Gastroesophageal sphincter (tissue), 4 donors: Measurements from ENCODE around the gene NRIP2. TPM values are rescaled to one million over a fixed set of nuclear protein-coding genes. Genes with fewer than 3 reads are reported as not detected.

Source experiments
- ATAC-seq: fragments of 150-250 bp; one replicate; pipeline ENCODE4 v1.9.1; 2016; ENCODE audit warnings: mild to moderate bottlenecking, moderate library complexity
- H3K27ac ChIP-seq, 4 donors: fragments of 200-600 bp; sonication (generic) in 3 of 4; 1 replicate in 3 of 4; 2 replicates in 1 of 4; pipeline ENCODE4 v1.5.1; 2016 to 2019
- H3K27me3 ChIP-seq: fragments of 200-600 bp; sonication (generic); one replicate; pipeline ENCODE4 v1.5.1; 2019
- H3K36me3 ChIP-seq, 2 donors: fragments of 200-600 bp; sonication (generic); one replicate each; pipeline ENCODE4 v1.5.1; 2019; ENCODE audit warnings: control low read depth in 1 of 2
- H3K4me1 ChIP-seq, 3 donors: fragments of 200-600 bp; sonication (generic); 1 replicate in 2 of 3; 2 replicates in 1 of 3; pipeline ENCODE4 v1.5.1; 2016 to 2019; ENCODE audit warnings: control low read depth in 2 of 3
- H3K4me3 ChIP-seq, 2 donors: fragments of 200-600 bp; sonication (generic); one replicate each; pipeline ENCODE4 v1.5.1; 2019; ENCODE audit warnings: mild to moderate bottlenecking in 1 of 2, moderate library complexity in 1 of 2
- H3K9me3 ChIP-seq, 3 donors: fragments of 200-600 bp; sonication (generic); one replicate each; pipeline ENCODE4 v1.5.1; 2017 to 2019; ENCODE audit warnings: control low read depth in 2 of 3
- CTCF ChIP-seq, 4 experiments: fragments of 200-600 bp in 2 of 4; fragments of 450-650 bp in 2 of 4; sonication (generic) in 1 of 4; IDR thresholded peaks; one replicate each; pipeline ENCODE4 v1.5.1; 2017 to 2019; ENCODE audit warnings: antibody characterized with exemption in 4 of 4, mild to moderate bottlenecking in 2 of 4, moderate library complexity in 2 of 4
- EP300 ChIP-seq: sonication (generic); formaldehyde crosslinking; IDR thresholded peaks from one replicate; pipeline ENCODE4 v1.6.1; 2017; ENCODE audit warnings: antibody characterized with exemption, mild to moderate bottlenecking
- POLR2A ChIP-seq, 2 donors: fragments of 450-650 bp; IDR thresholded peaks; one replicate each; pipeline ENCODE4 v1.6.1; 2017; ENCODE audit warnings: antibody characterized with exemption in 2 of 2, mild to moderate bottlenecking in 2 of 2, moderate library complexity in 1 of 2
- POLR2AphosphoS5 ChIP-seq: sonication (generic); formaldehyde crosslinking; IDR thresholded peaks from one replicate; pipeline ENCODE4 v1.6.1; 2017; ENCODE audit warnings: antibody characterized with exemption
- WGBS, 2 donors: methylation state at CpG; one replicate each; pipeline ENCODE4 v1.1.5; 2018; ENCODE audit warnings: low coverage in 1 of 2; 5-methylcytosine and 5-hydroxymethylcytosine counted together
- total RNA-seq, 4 donors: library from RNA; depleted of rRNA; stranded (reverse); fragments of >200 nt; gene quantifications; one replicate each; pipeline ENCODE4 v1.1.0, GENCODE V29; 2016

NRIP2 gene
- total RNA-seq, 4 donors from 2014 or later = 1.4 to 5.7 (median 1.9) TPM

DNA sequence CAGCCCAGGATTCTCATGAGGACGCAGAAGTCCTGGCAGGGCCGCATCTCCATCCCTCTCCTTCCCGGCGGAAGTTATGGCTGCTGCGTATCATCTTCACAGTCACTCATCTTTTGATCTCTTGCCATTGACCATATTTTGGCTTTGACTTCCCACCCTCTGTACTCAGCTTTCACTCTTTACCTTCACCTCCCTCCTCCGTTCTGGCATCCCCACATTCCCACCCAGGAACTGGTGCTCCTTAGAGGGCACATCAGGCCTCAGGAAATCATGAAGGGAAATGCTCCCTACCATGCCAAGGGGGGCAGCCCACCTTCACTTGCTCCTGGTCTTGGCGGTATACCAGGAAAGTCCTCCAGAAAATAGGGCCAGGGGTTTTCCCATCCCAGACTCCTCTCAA, 20.7 kb upstream of the NRIP2 start:
- Histone ChIP-seq H3K4me3 (no peak overlapping the region), H3K36me3 (peaks cover 0 to 22% of the 10 kb centered on the region in 2 donors), H3K27ac (no peak overlapping the region), H3K9me3 (no peaks in the 10 kb centered on the region), H3K4me1 (peaks cover 0 to 7% (median 0%) of the 10 kb centered on the region in 3 donors), H3K27me3 (no peaks in the 10 kb centered on the region)
- 83 to 97% methylated on average over 5 of the region's 7 CpGs for WGBS, 2 donors
- no peak for ATAC-seq
- TF ChIP-seq POLR2A (IDR thresholded peaks at IDR 0.05) = no peak
- no peak for TF ChIP-seq POLR2AphosphoS5
- no peak for TF ChIP-seq CTCF (IDR thresholded peaks at IDR 0.05)
- no peak for TF ChIP-seq EP300

- Histone ChIP-seq H3K4me1 (peaks cover 0 to 7% (median 0%) of the 10 kb centered on the region in 3 donors), H3K4me3 (no peak overlapping the region), H3K36me3 (peaks cover 0 to 22% of the 10 kb centered on the region in 2 donors), H3K27me3 (no peaks in the 10 kb centered on the region), H3K9me3 (no peaks in the 10 kb centered on the region), H3K27ac (no peak overlapping the region)
- ATAC-seq = no peak
- TF ChIP-seq POLR2AphosphoS5 (no peak), POLR2A (IDR thresholded peaks at IDR 0.05) (no peak), EP300 (no peak), CTCF (IDR thresholded peaks at IDR 0.05) (no peak)
- 100% methylated on average over 2 to 6 of the region's 25 CpGs for WGBS, 2 donors
Measured at GRCh38 chr12:2854669-2855453, 20.0 kb upstream of the NRIP2 start.

- Histone ChIP-seq H3K4me1 (peaks cover 0 to 7% (median 0%) of the 10 kb centered on the region in 3 donors), H3K9me3 (no peaks in the 10 kb centered on the region), H3K4me3 (no peak overlapping the region), H3K27ac (no peak overlapping the region), H3K27me3 (no peaks in the 10 kb centered on the region), H3K36me3 (peaks cover 0 to 26% of the 10 kb centered on the region in 2 donors)
- TF ChIP-seq POLR2A (IDR thresholded peaks at IDR 0.05) (no peak), EP300 (no peak), CTCF (IDR thresholded peaks at IDR 0.05) (peak in 3 of 4 experiments; percentile 71 to 89 (median 74)), POLR2AphosphoS5 (peak; percentile 38)
- WGBS, 2 donors = 8 to 11% methylated on average over 6 to 10 of the region's 11 CpGs
- ATAC-seq = peak; percentile 84
Measured at GRCh38 chr12:2853626-2854025, 18.8 kb upstream of the NRIP2 start.

DNA sequence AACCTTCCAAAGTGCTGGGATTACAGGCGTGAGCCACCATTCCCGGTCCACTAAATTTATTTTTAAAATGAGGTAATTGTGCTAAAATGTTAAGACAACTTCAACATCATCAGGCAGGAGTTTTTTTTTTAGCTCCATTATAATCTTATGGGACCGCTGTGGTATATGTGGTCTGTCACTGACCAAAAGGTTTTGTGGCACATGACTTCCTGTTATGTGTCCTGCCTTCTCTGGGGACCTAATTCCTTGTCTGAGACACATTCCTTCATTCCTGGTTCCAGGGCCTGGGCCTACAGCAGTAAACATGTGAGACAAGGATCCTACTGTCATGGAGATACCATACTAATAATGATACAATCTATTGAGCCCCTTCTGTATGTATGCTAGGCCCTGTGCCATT, 17.1 kb upstream of the NRIP2 start:
- peaks cover 0 to 7% (median 0%) of the 10 kb centered on the region in 3 donors for H3K4me1 ChIP-seq
- TF ChIP-seq POLR2AphosphoS5 = no peak
- no peak for TF ChIP-seq POLR2A (IDR thresholded peaks at IDR 0.05)
- no peak for TF ChIP-seq CTCF (IDR thresholded peaks at IDR 0.05)
- no peak for TF ChIP-seq EP300
- H3K36me3 ChIP-seq = peaks cover 0 to 16% of the 10 kb centered on the region in 2 donors
- no peak overlapping the region for H3K27ac ChIP-seq
- WGBS, 2 donors = 85 to 100% methylated on average over 1 to 3 of the region's 3 CpGs
- no peaks in the 10 kb centered on the region for H3K9me3 ChIP-seq
- H3K27me3 ChIP-seq = no peaks in the 10 kb centered on the region
- no peak for ATAC-seq
- H3K4me3 ChIP-seq = no peak overlapping the region

DNA sequence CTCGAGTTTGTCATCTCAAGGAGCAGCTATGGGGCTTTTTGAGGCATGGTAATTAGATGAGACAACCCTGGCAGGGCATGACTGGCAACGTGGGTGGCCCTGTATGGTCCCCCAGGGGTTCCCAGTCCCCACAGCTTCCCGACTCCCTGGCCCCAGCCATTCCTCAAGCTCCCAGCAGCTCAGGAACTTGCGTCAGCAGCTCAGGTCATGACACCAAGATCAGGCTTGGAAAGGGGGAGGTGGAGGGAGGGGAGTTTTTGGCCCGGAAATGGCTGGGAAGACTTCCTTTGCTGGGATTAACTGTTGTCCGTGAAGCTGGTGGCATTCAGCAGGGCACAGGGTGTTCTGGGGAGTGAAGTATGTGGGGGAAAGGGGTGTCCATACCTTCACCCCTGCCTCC, 10.4 kb upstream of the NRIP2 start:
- ATAC-seq = peak; percentile 35
- no peak for TF ChIP-seq POLR2A (IDR thresholded peaks at IDR 0.05)
- no peak for TF ChIP-seq EP300
- TF ChIP-seq CTCF (IDR thresholded peaks at IDR 0.05) = no peak
- TF ChIP-seq POLR2AphosphoS5 = no peak
- no peak overlapping the region for H3K4me3 ChIP-seq
- no peaks in the 10 kb centered on the region for H3K27me3 ChIP-seq
- no peaks in the 10 kb centered on the region for H3K9me3 ChIP-seq
- peaks cover 0 to 31% of the 10 kb centered on the region in 2 donors for H3K36me3 ChIP-seq
- peaks cover 0 to 5% (median 0%) of the 10 kb centered on the region in 3 donors for H3K4me1 ChIP-seq
- 0 to 14% methylated on average over 1 of the region's 6 CpGs for WGBS, 2 donors
- peak overlapping the region in 3 of 4 donors; percentile 24 to 56 (median 54) for H3K27ac ChIP-seq
